Skin epidermis (tissue), 12 donors: ENCODE results near the gene RNF40.
A peak's percentile ranks its signal among the peaks of the same experiment; 100 is the strongest.
"Not testable (repeated sequence)": the region's sequence is repeated elsewhere in the genome, so short reads cannot be mapped to it uniquely, and the experiment has no call there.

Source experiments
- H3K27ac ChIP-seq, 21 experiments: fragments of 200-600 bp; sonication (generic) in 11 of 21; one replicate each; pipeline ENCODE4 v1.5.0; 2020; ENCODE audit warnings: mild to moderate bottlenecking in 3 of 21, inconsistent platforms in 2 of 21, moderate library complexity in 2 of 21
- H3K4me3 ChIP-seq, 7 experiments: fragments of 200-600 bp; sonication (generic) in 2 of 7; one replicate each; pipeline ENCODE4 v1.5.0; 2020; ENCODE audit warnings: inconsistent platforms in 2 of 7, mild to moderate bottlenecking in 2 of 7, moderate library complexity in 1 of 7

The RNF40 gene

DNA sequence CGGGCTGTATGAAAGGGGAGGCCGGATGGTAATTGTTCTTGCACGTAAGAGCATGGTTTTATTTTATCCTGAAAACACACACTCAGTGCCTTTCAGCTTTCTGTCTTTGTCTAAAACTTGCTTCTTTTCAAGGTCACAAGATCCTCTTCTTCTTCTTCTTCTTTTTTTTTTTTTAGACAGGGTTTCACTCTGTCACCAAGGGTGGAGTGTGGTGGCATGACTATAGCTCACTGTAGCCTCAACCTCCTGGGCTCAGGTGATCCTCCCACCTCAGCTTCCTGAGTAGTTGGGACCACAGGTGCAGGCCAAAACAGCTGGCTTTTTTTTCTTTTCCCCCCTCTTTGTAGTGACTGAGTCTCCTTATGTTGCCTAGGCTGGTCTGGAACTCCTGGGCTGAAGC is 40.8 kb downstream of the RNF40 start:
- Histone ChIP-seq H3K4me3 (no peak overlapping the region), H3K27ac (no peak overlapping the region)

DNA sequence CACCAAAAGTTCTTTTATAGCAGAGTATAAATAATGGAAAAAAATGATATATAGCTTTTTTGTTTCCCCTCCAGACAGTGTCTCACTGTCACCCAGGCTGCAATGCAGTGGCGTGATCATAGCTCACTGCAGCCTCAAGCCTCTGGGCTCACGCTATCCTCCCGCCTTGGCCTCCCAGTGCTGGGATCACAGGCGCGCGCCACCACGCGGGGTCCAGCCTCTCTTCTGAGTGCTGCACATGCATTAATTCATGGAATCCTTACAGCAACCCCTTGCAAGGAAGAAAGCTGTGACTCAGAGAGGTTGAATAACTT is 42.9 kb downstream of the RNF40 start:
- H3K4me3 ChIP-seq, result peak overlapping the region; percentile 50 to 89 (median 73)
- H3K27ac ChIP-seq, result peak overlapping the region; percentile 67 to 98 (median 92)

DNA sequence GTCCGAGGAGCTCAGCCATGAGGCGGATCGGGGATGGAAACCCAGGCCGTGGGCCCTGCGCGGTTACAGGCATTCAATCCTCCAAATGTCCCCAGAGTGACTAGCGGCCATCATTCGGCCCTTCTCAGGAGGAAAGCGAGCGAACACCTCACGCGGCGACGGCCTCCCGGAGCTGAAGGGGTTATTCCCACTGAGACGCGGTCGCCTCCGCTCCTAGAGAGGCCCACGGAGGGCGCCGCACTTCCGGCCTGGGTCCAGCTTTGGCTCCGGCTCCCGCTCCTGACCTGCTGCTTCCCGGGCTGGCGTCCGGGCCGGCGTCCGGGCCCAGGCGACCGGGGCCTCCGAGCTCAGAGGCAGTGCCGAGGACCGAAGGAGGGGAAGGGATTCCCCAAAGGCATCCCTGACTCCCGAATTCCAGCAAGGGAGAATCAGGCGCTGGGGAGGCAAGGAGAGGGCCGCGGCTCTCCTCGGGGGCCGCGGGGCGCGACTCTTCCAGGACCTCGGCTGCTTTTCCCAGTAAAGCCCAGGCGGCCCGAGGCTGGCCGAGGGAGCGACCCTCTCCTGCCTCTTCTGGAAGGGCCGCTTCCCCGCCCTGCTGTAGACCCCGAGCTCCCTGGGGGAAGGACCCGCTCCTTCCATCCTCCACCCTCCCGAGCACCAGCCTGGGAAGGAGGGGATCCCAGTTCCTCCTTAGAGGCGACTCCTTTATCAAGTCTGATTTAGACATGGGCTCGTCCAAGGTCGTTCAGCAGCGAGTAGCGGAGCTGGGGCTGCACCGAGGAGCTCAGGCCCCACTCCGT is 43.4 kb downstream of the RNF40 start:
- Histone ChIP-seq H3K4me3 (peak overlapping the region; percentile 50 to 89 (median 73)), H3K27ac (peak overlapping the region; percentile 67 to 98 (median 92))

DNA sequence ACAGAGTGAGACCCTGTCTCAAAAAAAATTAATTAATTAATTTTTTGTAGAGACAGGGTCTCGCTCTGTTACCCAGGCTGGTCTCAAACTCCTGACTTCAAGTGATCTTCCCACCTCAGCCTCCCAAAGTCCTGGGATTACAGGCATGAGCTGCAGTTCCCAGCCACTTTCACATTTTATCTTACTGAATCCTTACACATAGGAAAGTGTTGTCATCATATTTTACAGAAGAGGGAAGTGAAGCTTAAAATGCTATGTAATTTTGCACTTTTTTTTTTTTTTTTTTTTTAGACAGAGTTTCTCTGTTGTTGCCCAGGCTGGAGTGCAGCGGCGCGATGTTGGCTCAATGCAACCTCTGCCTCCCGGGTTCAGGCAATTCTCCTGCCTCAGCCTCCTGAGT is 46.0 kb downstream of the RNF40 start:
- no peak overlapping the region for H3K4me3 ChIP-seq
- no peak overlapping the region for H3K27ac ChIP-seq

DNA sequence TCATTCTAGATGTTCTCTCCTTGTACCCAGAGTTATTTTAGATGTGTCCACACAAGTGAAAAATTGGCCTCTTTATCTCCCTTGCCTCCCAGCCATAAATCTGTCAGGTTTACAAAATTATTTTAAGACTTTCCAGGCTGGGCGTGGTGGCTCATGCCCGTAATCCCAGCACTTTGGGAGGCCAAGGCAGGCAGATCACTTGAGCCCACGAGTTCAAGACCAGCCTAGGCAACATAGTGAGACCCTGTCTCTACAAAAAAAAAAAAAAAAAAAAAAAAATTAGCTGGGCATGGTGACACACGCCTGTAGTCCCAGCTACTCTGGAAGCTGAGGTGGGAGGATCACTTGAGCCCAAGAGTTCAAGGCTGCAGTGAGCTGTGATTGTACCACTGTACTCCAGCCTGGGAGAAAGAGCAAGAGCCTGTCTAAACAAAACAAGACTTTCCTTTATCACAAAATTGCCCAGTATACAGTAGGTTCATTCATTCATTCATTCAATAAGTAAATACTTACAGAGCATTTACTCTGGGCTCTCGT is 46.8 kb downstream of the RNF40 start:
- H3K4me3 ChIP-seq, H3K27ac ChIP-seq: not testable (repeated sequence)

DNA sequence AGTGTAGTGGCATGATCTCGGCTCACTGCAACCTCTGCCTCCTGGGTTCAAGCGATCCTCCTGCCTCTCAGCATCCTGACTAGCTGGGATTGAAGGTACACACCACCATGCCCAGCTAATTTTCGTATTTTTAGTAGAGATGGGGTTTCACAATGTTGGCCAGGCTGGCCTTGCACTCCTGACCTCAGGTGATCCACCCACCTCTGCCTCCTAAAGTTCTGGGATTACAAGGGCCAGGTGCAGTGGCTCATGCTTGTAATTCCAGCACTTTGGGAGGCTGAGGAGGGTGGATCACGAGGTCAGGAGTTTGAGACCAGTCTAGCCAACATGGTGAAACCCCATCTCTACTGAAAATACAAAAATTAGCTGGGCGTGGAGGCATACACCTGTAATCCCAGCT is 47.6 kb downstream of the RNF40 start:
- not testable (repeated sequence) for H3K4me3 ChIP-seq, H3K27ac ChIP-seq

DNA sequence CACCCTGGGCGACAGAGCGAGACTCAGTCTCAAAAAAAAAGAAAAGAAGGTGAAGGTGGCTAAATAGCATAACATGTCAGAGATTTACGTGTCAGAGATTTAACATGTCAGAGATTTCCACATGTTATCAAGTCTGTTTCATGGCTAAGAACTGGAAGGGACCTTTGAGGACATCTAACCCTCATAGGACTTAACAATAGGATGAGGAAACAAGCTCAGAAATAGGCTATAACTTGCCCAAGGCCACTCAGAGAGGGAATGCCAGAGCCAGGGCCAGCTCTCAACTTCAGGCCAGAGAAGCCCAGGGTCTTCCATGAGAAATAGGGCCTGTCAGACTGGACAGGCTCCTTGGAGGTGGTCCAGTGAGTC is 51.7 kb downstream of the RNF40 start:
- H3K4me3 ChIP-seq, result peak overlapping the region; percentile 24 to 39 (median 37)

DNA sequence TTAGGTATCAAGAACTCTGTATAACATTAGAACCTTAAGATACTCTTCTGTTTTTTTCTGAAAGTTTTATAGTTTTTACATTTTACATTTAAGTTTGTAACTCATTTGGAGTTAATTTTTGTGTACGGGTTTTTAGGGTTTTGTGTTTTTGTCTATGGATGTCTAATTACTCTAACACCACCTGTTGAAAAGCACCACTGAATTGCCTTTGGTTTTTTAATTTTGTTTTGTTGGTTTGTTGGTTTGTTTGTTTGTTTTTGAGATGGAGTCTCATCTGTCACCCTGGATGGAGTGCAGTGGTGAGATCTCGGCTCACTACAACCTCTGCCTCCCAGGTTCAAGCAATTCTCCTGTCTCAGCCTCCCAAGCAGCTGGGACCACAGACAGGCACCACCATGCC is 54.6 kb downstream of the RNF40 start:
- no peak overlapping the region for H3K4me3 ChIP-seq
- no peak overlapping the region for H3K27ac ChIP-seq

More for the DNA sequence above, 51.7 kb downstream of the RNF40 start:
- peak overlapping the region; percentile 49 to 88 (median 84) for H3K27ac ChIP-seq

DNA sequence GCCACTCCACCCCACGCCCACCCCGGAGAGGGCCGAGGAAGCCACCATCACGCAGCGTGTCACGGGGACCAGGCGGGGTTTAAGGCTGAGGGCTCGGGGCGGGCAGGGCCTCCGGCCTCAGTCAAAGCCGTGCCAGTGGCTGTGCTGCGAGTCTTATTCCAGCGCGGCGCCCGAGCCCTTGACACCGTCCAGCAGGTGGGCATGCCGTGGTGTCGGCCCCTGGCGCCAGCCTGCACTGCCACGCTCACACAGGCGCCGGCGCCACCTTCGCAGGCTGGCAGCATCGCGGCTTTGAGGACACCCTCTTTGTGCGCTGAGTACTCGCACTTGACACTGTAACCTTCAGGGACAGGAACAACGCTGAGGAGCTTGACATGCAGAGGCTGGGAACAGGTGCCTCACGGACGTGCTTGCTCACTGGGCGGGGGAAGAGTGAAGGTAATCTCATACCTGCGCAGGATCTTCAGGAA is 58.9 kb downstream of the RNF40 start:
- Histone ChIP-seq H3K27ac (no peak overlapping the region), H3K4me3 (no peak overlapping the region)

DNA sequence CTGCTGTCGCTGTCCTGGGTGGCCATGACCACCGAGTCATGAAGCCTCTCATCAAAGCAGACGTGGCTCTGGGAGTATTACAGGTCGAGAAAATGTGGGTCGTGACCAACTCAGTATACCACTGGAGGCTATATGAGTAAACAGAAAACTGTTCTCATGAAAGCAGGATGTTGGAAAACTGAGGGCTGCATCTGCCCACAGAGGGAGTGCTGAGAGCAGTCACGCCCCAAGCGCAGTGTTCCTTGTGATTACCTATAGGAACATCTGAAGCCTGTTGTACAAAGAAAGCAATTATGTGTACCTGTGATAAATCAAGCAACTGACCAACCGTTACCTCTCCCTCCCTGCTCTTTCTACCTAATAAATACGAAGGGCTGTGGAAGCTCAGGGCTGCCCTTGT is 59.3 kb downstream of the RNF40 start:
- not testable (repeated sequence) for H3K27ac ChIP-seq, H3K4me3 ChIP-seq

DNA sequence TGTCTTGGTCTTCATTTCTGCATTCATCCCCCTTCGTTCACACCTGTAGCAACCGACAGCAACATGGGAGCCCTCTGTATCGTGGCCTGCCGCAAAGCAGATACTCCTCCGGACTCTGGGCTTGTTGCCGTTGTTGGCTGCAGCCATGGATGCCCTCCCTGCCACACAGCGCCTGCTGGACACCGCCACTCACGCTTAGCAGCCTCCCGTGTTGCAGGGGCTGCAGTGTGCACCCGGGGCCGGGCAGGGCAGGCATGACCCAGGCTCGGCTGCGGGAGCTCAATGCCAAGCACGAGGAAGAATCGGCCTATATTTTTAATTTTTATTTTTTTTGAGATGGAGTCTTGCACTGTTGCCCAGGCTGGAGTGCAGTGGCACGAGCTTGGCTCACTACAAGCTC is 59.8 kb downstream of the RNF40 start:
- no peak overlapping the region for H3K4me3 ChIP-seq
- no peak overlapping the region for H3K27ac ChIP-seq
